ENCODE results near the gene HCK. TPM values are rescaled to one million over a fixed set of nuclear protein-coding genes. Genes with fewer than 3 reads are reported as not detected.

HCK gene
- total RNA-seq, 4 donors from 2014 or later, result 7.0 to 10.2 (median 8.7) TPM

DNA sequence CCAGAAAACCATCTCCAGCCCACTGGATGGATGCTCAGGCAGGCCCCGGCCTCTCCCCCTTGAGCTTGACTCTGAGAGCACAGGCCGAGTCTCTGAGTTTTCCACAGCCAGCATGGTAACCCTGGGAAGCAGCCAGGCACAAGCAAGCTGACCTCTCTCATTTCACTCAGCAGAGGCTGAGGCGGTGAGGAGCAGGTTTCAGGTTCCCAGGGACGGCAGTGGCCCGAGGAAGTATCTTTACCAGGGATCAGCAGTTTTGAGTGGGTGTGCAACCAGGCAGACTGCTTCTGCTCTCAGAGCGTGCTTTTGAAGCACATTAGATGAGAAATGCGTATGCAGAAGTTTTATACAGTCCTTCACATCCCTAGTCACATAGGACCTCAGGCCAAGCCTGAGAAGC lies 12.6 kb downstream of the HCK start:
- intact Hi-C loops (cut with DNase I; ENCODE audit: low total_unique reads), result no loop called here
- TF ChIP-seq CTCF (IDR thresholded peaks at IDR 0.05) (no peak), POLR2A (IDR thresholded peaks at IDR 0.05) (no peak)
- no peak overlapping the region for H3K4me3 ChIP-seq (ENCODE audit: low read depth, poor library complexity, severe bottlenecking)
- DNase-seq (ENCODE audit: low spot score in 2 of 2), result no peak
- 74 to 81% methylated on average over 7 of the region's 7 CpGs for WGBS, 2 donors

DNA sequence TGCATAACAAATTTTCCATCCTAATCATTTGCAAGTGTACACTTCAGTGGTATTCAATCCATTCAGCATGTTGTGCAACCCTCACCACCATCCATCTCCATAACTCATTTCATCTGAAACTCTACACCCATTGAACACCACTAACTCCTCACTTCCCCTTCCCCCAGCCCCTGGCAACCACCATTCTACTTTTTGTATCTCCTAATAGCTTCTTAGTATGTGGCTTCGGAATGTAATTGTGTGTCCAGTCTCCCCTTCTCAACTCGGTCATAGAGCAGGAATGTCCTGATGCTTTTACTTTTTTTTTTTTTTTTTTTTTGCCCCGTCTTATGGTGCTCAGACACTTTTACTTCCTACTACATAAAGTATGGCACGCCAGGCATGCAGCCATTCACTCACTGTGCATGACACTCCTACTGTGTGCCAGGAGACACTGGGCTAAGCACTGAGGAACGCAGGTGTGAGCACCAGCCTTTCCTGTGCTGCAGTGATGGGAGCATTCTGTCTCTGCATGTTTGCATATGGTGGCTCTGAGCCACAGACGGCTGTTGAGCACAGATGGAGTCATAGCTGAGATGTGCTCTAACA lies 15.3 kb downstream of the HCK start:
- no peak for DNase-seq (ENCODE audit: low spot score in 2 of 2)
- WGBS, 2 donors, result 49 to 57% methylated on average over 6 of the region's 6 CpGs
- TF ChIP-seq POLR2A (IDR thresholded peaks at IDR 0.05), result no peak
- H3K4me3 ChIP-seq (ENCODE audit: low read depth, poor library complexity, severe bottlenecking), result no peak overlapping the region
- intact Hi-C loops (cut with DNase I; ENCODE audit: low total_unique reads), result no loop called here

DNA sequence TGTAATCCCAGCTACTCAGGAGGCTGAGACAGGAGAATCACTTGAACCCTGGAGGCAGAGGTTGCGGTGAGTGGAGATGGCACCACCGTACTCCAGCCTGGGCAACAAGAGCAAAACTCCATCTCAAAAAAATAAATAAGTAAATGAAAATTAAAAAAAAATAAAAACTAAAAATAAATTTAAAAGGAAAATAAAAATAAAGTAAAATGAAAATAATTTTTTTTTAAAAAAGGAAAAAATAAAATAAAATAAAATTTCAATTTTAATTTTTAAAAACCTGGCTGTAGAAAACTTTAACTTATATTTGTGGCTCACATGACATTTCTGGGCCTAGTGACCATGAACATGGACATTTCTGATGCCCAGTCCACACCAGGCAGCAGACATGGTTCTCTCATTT lies 16.1 kb downstream of the HCK start:
- intact Hi-C loops (cut with DNase I; ENCODE audit: low total_unique reads), result no loop called here
- 48 to 98% methylated on average over 2 of the region's 2 CpGs for WGBS, 2 donors
- DNase-seq (ENCODE audit: low spot score in 2 of 2), result no peak
- TF ChIP-seq CTCF (IDR thresholded peaks at IDR 0.05) (no peak), POLR2A (IDR thresholded peaks at IDR 0.05) (no peak)
- H3K4me3 ChIP-seq (ENCODE audit: low read depth, poor library complexity, severe bottlenecking), result no peak overlapping the region

- H3K4me3 ChIP-seq (ENCODE audit: low read depth, poor library complexity, severe bottlenecking), result no peak overlapping the region
- no peak for DNase-seq (ENCODE audit: low spot score in 2 of 2)
- TF ChIP-seq CTCF (IDR thresholded peaks at IDR 0.05) (no peak), POLR2A (IDR thresholded peaks at IDR 0.05) (no peak)
- intact Hi-C loops (cut with DNase I; ENCODE audit: low total_unique reads), result no loop called here
Observed at GRCh38 chr20:32069711-32070110, 17.7 kb downstream of the HCK start.

- H3K4me3 ChIP-seq (ENCODE audit: low read depth, poor library complexity, severe bottlenecking), result no peak overlapping the region
- DNase-seq (ENCODE audit: low spot score in 2 of 2), result no peak
- intact Hi-C loops (cut with DNase I; ENCODE audit: low total_unique reads), result no loop called here
- 82 to 89% methylated on average over 1 of the region's 1 CpG for WGBS, 2 donors
- TF ChIP-seq POLR2A (IDR thresholded peaks at IDR 0.05) (no peak), CTCF (IDR thresholded peaks at IDR 0.05) (no peak)
Observed at GRCh38 chr20:32070282-32070681, 18.2 kb downstream of the HCK start.

DNA sequence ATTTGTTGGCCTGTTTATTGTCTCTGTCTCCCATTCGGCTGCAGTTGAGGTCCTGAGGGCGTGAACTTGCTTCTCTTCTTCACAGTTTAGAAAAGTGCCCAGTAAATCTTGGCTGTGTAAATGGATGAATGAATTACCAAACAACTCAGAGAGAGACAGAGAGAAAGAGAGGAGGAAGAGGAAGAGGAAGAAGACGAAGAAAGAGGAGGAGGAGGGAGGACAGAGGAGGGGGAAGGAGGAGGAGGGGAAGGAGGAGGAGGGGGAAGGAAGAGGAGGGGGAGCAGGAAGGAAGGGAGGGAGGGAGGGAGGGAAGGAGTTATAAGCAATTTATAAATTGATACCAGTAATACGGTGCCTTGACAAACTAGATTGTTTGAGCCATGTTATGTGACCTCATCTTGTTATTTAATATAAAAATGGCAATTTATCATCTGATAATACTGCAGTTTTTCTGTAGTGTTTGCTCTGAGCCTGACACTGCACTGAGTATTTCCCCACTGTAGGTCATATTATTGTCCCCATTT lies 18.7 kb downstream of the HCK start:
- TF ChIP-seq CTCF (IDR thresholded peaks at IDR 0.05) (no peak), POLR2A (IDR thresholded peaks at IDR 0.05) (no peak)
- no peak overlapping the region for H3K4me3 ChIP-seq (ENCODE audit: low read depth, poor library complexity, severe bottlenecking)
- intact Hi-C loops (cut with DNase I; ENCODE audit: low total_unique reads), result no loop called here
- DNase-seq (ENCODE audit: low spot score in 2 of 2), result no peak
- 36 to 38% methylated on average over 4 of the region's 4 CpGs for WGBS, 2 donors

Data from lower leg skin (tissue), 4 donors.